Measurements from ENCODE around the gene NPC1L1.
A peak's percentile ranks its signal among the peaks of the same experiment; 100 is the strongest.

The NPC1L1 gene

DNA sequence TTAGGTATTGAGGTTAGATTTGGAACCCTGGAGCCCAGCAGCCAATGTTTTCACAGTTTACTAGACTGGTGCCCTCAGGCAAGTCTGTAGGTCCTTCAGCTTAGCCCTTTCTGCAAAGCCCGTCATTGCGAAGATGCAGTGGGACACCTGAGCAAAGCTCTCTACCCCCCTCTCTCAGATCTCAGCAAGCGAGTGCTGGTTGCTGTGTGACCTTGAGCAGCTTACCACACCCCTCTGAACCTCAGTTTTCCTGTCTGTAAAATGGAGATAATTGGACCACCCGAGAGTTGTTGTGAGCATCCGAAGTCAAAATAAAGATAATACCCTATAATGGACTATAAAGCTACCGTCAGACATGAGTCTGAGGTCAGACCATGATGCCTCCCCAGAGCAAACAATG lies 3.7 kb downstream of the NPC1L1 start:
- no peak for DNase-seq

GRCh38 chr7:44536090-44536489 lies 5.0 kb downstream of the NPC1L1 start:
- DNase-seq = no peak

DNA sequence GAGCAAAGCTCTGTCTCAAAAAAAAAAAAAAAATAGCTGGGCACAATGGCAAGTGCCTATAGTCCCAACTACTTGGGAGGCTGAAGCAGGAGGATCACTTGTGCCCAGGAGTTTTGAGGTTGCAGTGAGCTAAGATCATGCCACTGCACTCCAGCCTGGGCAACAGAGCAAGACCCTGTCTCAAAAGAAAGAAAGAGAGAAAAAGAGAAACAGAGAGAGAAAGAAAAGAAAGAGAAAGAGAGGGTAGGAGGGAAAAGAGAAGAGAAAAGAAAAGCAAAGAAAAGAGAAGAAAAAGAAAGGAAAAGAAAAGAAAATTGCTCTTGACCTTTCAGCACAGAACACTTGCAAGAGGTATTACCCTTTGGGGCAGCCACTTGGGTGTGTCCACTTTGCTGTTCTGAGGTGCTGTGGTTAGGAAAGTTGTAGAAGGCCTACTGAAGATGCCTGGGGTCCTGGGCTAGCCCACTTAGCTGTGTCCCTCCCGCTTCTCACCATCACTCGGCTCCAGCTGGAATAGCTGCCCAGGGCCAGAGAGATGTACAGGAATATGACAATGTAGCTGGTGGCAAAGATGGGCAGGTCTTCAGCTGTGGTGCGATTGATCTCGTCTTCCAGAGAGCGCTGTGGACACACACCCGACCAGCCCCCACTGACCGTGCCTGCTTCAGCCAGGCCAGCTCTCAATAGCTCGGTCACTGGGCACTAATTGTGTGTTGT lies 5.6 kb downstream of the NPC1L1 start:
- DNase-seq = no peak

- DNase-seq = peak; percentile 73 to 80
Observed at GRCh38 chr7:44534501-44534900, 6.6 kb downstream of the NPC1L1 start.

DNA sequence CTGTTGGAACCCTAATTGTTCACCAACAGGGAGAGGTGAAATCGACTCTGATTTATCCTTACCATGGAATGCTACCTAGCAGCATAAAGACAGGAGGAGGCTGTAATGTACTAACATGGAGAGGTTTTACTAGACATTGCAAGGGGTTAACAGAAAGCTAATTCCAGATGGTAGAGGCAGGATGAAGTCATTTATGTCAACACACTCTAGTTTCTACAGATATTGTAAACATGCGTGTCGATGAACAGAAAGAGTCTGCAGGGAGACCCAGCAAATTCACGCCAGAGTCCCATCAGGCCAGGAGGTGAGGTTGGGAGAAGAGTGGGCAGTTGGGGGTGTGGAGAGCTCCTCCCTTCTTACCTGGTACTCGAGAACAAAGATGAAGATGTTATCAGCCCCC lies 7.0 kb downstream of the NPC1L1 start:
- no peak for DNase-seq

- no peak for DNase-seq
Observed at GRCh38 chr7:44533301-44534055, 7.7 kb downstream of the NPC1L1 start.

DNA sequence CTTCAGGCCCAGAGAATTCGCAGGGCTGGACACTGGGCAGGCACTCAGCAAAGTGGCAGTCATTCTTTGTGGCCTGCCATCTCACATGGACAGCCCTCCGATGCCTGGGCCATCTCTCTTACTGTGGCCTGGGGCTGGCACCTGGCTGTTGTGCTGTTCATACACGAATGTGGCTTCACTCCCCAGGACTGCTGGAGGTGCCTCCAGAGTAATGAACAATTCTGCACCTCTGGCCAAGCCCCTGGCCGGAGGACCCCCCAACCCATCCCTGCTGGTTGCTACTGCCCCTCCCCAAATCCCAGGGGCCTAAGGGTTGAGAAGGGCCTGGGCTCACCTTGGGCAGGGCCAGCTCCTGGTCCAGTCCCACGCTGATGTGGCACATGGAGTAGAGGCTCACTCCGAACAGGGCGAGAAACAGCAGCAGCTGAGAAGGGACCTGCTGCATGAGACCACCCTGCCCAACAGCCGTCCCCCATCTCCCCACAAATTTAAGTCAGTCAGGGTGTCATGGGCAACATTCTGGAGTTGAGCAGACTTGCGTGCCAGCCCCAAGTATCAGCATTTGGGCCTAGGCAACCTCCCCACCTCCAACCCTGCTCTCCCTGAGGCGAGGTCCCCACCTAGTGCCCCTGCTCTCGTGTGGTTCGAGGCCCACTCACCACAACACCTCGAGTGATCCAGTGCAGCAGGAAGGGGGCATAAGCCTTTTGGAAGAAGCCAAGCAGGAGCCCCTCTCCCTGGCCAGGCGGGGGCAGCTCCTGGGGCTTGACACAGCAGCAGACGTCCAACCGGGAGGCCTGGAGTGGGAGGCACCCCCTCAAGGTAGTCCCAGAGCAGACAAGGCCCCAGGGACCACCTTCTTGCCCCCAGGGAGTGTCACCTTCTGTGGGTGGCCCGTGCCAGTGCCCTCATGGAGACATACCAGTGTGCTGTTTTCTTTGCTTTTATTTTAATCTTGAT lies 9.4 kb downstream of the NPC1L1 start:
- DNase-seq = no peak

DNA sequence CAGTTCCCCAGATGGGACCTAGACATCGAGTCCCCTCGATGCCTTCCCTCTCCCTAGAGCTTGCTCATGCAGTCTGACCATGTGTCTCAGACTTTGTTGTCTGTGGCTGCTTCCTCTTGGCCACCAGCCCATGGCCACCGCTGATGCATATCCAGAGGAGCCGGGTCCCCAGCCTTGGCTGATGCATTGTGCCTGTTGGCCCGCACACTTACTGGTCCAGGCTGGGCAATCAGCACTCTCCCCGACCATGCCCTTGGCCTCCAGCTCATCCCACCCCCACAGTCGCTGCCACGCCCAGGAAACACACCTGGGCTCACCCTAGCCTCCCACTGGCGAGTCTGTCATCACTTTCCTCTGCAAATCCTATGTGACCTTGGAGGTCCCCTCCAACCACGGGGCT lies 10.1 kb downstream of the NPC1L1 start:
- DNase-seq = no peak

GRCh38 chr7:44524811-44525388 lies 16.2 kb downstream of the NPC1L1 start:
- DNase-seq = no peak

GRCh38 chr7:44522315-44522714 lies 18.8 kb downstream of the NPC1L1 start:
- DNase-seq = no peak

- no peak for DNase-seq
Observed at GRCh38 chr7:44521347-44522095, 19.6 kb downstream of the NPC1L1 start.

DNA sequence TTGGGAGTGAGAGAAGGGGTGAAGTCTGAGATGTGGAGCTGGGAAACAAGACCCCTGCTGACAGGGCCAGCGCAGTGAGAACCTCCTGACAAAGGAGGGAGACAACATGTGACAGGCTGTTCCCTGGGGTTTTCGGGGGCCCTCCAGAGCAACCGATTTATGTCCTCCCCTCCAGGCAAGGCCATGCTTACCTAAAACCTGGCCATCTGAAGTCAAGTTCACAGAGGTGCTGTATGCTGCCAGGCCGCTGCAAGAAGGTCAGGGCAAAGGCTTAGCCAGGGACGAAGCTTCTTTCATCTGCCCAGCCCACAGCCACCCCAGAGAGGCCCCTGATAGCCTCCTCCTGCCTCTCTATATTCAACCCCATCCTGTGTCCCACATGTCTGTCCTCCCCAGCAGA lies 20.6 kb downstream of the NPC1L1 start:
- DNase-seq = no peak

DNA sequence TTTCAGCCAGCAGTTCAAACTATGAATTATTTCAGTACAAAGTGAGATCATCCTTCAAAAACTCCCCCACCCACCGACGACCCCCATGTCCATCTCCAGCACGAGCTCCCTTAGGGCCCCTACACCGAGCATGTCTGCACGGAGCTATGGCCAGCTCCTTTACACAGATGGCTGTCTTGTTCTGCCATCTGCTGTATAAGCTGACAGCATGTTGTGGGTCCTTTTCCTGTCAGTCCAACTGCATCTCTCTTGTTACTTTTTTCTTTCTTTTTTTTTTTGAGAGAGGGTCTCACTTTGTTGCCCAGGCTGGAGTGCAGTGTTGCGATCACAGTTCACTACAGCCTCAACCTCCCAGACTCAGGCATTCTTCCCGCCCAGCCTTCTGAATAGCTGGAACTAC lies 21.6 kb downstream of the NPC1L1 start:
- no peak for DNase-seq

DNA sequence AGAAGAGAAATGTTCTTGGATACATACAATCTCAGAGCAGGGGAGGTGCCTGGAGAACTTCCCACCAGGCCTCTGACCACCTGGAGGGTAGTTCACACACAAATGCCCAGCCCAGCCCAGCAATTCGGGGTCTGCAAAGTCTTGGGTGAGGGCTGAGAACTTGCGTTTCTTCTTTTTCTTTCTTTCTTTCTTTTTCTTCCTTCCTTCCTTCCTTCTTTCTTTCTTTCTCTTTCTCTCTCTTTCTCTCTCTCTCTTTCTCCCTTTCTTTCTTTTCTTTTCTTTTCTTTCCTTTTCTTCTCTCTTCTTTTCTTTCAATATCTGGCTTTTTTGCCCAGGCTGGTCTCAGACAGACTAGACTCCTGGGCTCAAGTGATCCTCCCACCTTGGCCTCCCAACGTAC lies 22.4 kb downstream of the NPC1L1 start:
- DNase-seq = no peak

DNA sequence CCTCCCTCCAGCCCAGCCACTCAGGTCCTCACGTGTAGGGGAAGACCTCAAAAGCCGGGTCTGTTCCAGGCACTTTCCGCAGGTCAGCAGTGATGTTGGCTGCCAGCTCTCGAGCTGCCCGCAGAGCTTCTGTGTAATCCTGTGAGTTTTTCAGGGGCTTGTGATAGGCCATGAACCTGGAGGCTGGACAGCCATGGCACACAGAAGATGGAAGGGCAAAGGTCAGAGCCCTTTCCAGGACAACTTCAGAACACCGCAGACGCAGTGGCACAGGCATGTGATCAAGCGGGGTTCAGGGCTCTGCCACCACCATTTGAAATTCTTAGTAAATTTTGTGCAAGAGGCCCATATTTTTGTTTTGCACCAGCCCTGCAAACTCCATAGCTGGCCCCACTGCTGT lies 24.0 kb downstream of the NPC1L1 start:
- DNase-seq = no peak

GRCh38 chr7:44515590-44516268 lies 25.4 kb downstream of the NPC1L1 start:
- no peak for DNase-seq

DNA sequence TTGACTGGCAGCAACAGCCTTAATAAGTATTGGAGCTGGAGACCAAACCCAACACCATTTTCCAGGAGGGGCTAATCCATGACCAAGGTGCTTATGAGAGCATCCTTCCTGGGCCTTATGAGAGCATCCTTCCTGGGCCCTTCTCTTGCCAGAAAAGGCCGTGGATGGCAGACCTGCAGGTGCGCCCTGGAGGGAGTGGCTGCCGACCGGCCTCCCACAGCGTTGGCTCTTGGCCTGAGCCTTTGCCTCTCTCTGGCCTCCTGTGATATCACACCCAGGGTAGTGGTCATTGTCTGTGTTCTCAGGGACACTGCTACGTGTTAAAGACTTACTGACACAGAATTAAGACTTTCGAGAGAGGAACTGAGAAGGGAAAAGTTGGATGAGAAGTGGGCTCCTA lies 28.4 kb downstream of the NPC1L1 start:
- no peak for DNase-seq

DNA sequence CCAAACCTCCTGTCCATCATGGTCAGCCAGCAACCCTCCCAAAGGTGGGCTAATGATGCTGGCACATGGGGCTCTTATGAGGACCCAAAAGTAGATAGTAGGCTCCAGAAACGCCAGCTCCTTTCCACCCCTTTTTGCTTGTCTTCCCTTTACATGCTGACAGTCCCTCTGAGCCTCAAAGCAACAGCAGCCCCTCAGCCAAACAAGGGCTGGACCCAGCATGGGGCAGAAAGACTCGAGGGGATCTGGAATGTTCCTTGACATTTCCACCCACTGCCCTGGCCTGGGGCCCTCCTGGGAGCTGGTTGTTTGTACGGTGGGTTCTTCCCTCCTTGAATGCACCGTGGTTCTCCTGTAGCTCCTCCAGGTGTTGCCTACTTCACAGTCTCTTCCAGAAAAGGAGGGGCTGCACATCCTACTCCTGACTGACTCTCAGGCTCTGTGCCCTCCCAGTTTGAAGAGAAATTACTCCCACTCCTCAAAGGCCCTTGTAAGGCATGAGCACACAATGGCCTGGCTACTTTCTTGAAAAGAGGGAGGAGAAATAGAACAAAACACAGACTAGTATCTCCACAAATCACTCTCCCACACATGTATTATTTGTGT lies 29.2 kb downstream of the NPC1L1 start:
- no peak for DNase-seq

- DNase-seq = no peak
Observed at GRCh38 chr7:44511236-44511635, 29.9 kb downstream of the NPC1L1 start.

DNA sequence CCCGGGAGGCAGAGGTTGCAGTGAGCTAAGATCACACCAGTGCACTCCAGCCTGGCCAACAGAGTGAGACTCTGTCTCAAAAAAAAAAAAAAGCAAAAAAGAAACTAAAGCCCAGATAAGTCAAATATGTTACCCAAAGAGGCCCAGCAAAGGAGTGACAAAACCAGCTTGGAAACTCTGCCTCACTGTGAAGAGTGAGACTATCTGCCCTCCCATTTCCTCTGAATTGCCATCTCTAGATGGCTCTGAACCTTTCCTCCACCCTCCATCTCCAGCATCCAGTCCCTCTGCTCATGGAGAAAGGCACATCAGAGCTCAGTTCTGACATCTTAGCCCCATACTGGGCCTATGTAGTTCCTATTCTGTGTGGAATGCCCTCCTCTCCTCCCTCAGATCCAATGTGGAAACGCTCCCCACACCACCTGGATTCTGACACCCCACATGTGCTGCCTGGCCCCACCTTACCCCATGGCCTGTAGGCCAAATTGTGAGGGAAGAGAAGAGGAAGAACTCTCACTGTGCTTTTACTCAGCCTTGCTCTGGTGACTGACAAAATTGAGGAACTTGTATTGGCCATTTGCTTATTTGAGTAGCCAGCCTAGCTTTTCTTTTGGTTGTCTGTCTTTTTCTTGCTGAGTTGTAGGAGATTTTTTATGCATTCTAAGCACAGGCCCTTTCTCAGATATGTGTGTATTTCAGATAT lies 32.7 kb downstream of the NPC1L1 start:
- peak; percentile 67 to 74 for DNase-seq
